ENCODE results near the gene PITPNB. TPM values are rescaled to one million over a fixed set of nuclear protein-coding genes. Genes with fewer than 3 reads are reported as not detected.

The PITPNB gene
- total RNA-seq, 1 donor, result 30.8 TPM

DNA sequence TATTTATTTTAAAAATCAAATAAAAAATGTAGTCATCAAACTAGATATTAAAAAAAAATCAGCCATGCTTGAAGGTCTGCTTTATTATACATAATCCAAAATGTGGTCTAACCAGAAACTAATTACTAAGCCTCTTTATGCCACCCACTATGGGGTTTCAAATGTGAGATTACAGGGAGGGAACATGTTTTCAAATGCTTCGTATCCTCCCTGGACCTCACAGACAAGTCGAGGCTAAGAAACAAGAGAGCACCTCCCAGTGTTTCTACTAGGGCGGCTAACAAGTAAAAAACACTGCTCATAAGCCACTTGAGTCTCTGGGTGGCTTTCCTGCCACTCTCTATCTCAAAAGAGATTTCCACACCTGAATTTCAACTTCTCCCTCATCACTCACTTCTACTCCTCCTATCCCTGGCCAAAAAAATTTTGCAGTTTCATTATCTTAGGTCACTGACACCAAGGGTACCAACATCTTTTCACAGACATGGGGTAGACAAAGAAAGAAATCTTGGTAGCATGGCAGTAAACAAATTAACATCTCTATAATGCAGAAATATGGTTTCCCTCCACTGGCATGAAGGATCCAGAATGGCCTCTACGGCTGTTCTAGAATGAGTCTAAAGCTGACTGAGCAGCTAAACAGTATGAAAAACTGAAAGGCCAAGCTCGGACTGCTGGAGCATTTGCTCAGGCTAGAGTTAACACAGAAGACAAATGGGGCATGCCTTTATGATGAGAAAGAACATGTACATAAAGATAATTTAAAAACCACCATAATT lies 50.9 kb downstream of the PITPNB start:
- Histone ChIP-seq H3K36me3 (ENCODE audit: insufficient read depth, low read length) (peaks cover 18% of the 10 kb centered on the region), H3K27ac (ENCODE audit: low read depth, low read length) (peak overlapping the region; percentile 85), H4K20me1 (ENCODE audit: insufficient read depth, low read length) (no peaks in the 10 kb centered on the region), H3K27me3 (ENCODE audit: insufficient read depth, low read length) (no peaks in the 10 kb centered on the region), H3K4me1 (ENCODE audit: insufficient read depth, low read length) (peaks cover 34% of the 10 kb centered on the region), H3K4me2 (ENCODE audit: insufficient read depth, low read length) (peak overlapping the region; percentile 56), H3K9me3 (ENCODE audit: low read depth, low read length) (no peaks in the 10 kb centered on the region), H3K4me3 (ENCODE audit: insufficient read depth, low read length) (no peak overlapping the region), H2AFZ (ENCODE audit: low read length) (no peak overlapping the region), H3K79me2 (ENCODE audit: insufficient read depth, low read length) (peaks cover 50% of the 10 kb centered on the region)
- TF ChIP-seq, protein P1, sequence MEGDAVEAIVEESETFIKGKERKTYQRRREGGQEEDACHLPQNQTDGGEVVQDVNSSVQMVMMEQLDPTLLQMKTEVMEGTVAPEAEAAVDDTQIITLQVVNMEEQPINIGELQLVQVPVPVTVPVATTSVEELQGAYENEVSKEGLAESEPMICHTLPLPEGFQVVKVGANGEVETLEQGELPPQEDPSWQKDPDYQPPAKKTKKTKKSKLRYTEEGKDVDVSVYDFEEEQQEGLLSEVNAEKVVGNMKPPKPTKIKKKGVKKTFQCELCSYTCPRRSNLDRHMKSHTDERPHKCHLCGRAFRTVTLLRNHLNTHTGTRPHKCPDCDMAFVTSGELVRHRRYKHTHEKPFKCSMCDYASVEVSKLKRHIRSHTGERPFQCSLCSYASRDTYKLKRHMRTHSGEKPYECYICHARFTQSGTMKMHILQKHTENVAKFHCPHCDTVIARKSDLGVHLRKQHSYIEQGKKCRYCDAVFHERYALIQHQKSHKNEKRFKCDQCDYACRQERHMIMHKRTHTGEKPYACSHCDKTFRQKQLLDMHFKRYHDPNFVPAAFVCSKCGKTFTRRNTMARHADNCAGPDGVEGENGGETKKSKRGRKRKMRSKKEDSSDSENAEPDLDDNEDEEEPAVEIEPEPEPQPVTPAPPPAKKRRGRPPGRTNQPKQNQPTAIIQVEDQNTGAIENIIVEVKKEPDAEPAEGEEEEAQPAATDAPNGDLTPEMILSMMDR (IDR thresholded peaks at IDR 0.05; ENCODE audit: extremely low read depth, low read depth, low read length), result no peak
- no peak for DNase-seq (ENCODE audit: insufficient read length, low spot score, missing footprints)

DNA sequence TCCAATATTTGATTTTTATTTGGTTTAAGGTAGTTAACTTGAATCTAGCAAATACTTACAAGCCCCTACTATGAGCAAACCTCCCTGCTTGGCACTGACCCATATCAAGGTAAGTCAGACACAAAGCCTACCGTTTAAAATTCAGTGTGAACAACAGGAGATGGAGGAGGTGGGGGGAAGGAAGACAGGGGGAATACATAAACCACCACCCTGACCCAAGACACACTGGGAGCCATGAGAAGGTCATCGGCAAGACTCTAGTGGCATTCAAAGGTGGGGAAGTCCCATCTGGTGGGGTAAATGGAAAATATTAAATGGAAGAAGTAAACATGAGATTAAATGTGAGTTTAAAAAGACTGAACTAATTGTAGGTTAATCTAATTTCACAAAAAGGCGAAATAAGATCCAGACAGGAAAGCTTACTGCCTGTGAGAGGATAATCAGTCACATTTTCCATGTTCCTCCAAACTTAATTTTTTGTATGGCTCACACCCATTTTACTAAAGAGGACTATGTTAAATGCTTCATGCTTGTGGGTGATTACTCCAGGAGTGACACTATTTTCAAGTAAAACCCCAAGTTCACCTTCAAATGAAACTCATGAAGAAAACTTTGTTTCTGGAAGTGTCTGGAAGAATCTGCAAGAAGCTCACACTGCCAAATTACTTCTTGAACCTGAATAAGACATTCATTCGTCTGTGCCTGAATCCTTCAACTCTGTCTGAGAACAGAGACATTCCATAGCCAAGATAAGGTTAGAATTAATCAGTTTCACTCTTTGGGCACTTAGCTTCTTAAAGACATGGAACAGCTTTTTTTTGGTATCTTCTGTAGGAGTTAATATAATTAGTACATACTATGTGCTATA lies 51.7 kb downstream of the PITPNB start:
- Histone ChIP-seq H2AFZ (ENCODE audit: low read length) (no peak overlapping the region), H3K4me3 (ENCODE audit: insufficient read depth, low read length) (no peak overlapping the region), H3K9me3 (ENCODE audit: low read depth, low read length) (no peaks in the 10 kb centered on the region), H4K20me1 (ENCODE audit: insufficient read depth, low read length) (no peaks in the 10 kb centered on the region), H3K27me3 (ENCODE audit: insufficient read depth, low read length) (no peaks in the 10 kb centered on the region), H3K4me1 (ENCODE audit: insufficient read depth, low read length) (peaks cover 34% of the 10 kb centered on the region), H3K79me2 (ENCODE audit: insufficient read depth, low read length) (peaks cover 56% of the 10 kb centered on the region), H3K4me2 (ENCODE audit: insufficient read depth, low read length) (peak overlapping the region; percentile 45), H3K36me3 (ENCODE audit: insufficient read depth, low read length) (peaks cover 22% of the 10 kb centered on the region), H3K27ac (ENCODE audit: low read depth, low read length) (peak overlapping the region; percentile 85)
- no peak for DNase-seq (ENCODE audit: insufficient read length, low spot score, missing footprints)
- TF ChIP-seq, protein P1 (IDR thresholded peaks at IDR 0.05; ENCODE audit: extremely low read depth, low read depth, low read length), result no peak

DNA sequence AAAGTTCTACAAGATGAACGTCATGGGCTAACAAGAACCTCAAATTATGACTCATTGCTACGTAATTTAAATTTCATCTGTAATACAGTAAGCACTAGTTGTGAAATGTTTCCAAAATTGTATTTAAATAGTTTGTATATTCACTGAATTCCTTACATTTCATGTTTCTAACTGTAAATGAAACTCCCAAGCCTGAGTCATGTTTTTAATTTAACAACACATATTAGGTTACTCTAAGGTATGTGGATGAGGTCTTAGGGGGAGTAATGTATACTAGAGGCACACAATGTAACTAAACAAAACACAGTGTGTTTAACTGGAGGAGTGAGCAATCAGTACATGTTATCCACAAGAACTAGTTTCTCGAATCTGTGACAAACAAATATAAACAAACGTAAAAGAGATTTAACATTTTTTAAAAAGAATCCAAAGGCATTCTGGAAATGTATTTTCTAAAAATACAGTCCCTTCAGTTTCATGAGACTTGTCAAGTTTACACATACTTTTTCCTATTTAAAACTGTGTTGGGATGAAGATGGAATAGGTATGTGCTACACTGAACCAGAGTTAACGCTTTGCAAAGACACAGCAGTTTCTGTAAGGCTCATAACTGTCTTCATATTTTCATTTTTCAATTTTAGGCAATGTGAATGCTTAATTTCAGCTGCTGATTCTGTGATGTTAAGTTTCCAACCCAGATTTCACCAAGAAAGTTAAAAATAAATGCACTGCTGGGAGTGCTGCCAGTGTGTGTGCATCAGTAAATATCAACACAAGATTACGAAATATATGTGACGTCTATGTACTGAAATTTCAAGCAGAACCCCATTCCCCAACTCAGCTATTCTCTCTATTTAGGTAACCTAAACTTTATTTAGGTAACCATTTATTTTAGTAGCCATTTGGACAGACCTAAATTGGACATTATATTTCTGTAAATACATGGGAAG lies 52.6 kb downstream of the PITPNB start:
- Histone ChIP-seq H3K79me2 (ENCODE audit: insufficient read depth, low read length) (peaks cover 56% of the 10 kb centered on the region), H3K4me1 (ENCODE audit: insufficient read depth, low read length) (peaks cover 34% of the 10 kb centered on the region), H3K4me3 (ENCODE audit: insufficient read depth, low read length) (no peak overlapping the region), H3K27me3 (ENCODE audit: insufficient read depth, low read length) (no peaks in the 10 kb centered on the region), H3K36me3 (ENCODE audit: insufficient read depth, low read length) (peaks cover 16% of the 10 kb centered on the region), H2AFZ (ENCODE audit: low read length) (no peak overlapping the region), H3K4me2 (ENCODE audit: insufficient read depth, low read length) (peak overlapping the region; percentile 45), H3K9me3 (ENCODE audit: low read depth, low read length) (no peaks in the 10 kb centered on the region), H3K27ac (ENCODE audit: low read depth, low read length) (peak overlapping the region; percentile 85), H4K20me1 (ENCODE audit: insufficient read depth, low read length) (no peaks in the 10 kb centered on the region)
- DNase-seq (ENCODE audit: insufficient read length, low spot score, missing footprints), result no peak
- TF ChIP-seq, protein P1 (IDR thresholded peaks at IDR 0.05; ENCODE audit: extremely low read depth, low read depth, low read length), result no peak

Measured in osteoblast (primary cell).